Karpas-422 (cell line): ENCODE results near the gene FAM9C. TPM values are rescaled to one million over a fixed set of nuclear protein-coding genes. Genes with fewer than 3 reads are reported as not detected.

Experiments used
- DNase-seq: peaks from one replicate; pipeline ENCODE4 v3.0.0-alpha.2; 2015
- H2AFZ ChIP-seq: fragments of 200-600 bp; sonication (generic); 2 replicates; pipeline ENCODE4 v1.6.1; 2014; ENCODE audit warnings: antibody characterized with exemption, low read length, mixed read lengths
- H3K27ac ChIP-seq: fragments of 200-600 bp; sonication (generic); 2 replicates; pipeline ENCODE4 v1.5.1; 2014; ENCODE audit warnings: mild to moderate bottlenecking, low read length, moderate library complexity
- H3K27me3 ChIP-seq: fragments of 200-600 bp; sonication (generic); 2 replicates; pipeline ENCODE4 v1.6.1; 2014; ENCODE audit warnings: low read length, mixed read lengths
- H3K36me3 ChIP-seq: fragments of 200-600 bp; sonication (generic); 2 replicates; pipeline ENCODE4 v1.6.1; 2014; ENCODE audit warnings: low read length, mixed read lengths; ENCODE audit not compliant: insufficient read depth
- H3K4me1 ChIP-seq: fragments of 200-600 bp; sonication (generic); 2 replicates; pipeline ENCODE4 v1.6.1; 2014; ENCODE audit warnings: mild to moderate bottlenecking, low read length, mixed read lengths
- H3K4me2 ChIP-seq: fragments of 200-600 bp; sonication (generic); 2 replicates; pipeline ENCODE4 v1.6.1; 2014; ENCODE audit warnings: low read length, low read depth, mild to moderate bottlenecking; ENCODE audit not compliant: poor library complexity, severe bottlenecking
- H3K4me3 ChIP-seq: fragments of 200-600 bp; sonication (generic); 2 replicates; pipeline ENCODE4 v1.5.1; 2014; ENCODE audit warnings: mild to moderate bottlenecking, antibody characterized with exemption, low read length, mixed read lengths
- H3K79me2 ChIP-seq: fragments of 200-600 bp; sonication (generic); 2 replicates; pipeline ENCODE4 v1.6.1; 2014; ENCODE audit warnings: mild to moderate bottlenecking, low read length, mixed read lengths
- H3K9ac ChIP-seq: fragments of 200-600 bp; sonication (generic); 2 replicates; pipeline ENCODE4 v1.6.0; 2014; ENCODE audit warnings: low read length
- H3K9me2 ChIP-seq: fragments of 200-600 bp; sonication (generic), shearing (Covaris generic); replicated peaks from 2 replicates; pipeline ENCODE4 v1.6.0; 2014; ENCODE audit warnings: mild to moderate bottlenecking, low read length, moderate library complexity; ENCODE audit not compliant: insufficient read depth
- H3K9me3 ChIP-seq: fragments of 300-700, 200-600 bp; sonication (generic); 2 replicates; pipeline ENCODE4 v1.6.1; 2014; ENCODE audit warnings: low read length, mixed read lengths
- H4K20me1 ChIP-seq: fragments of 200-600 bp; sonication (generic); 2 replicates; pipeline ENCODE4 v1.6.1; 2014; ENCODE audit warnings: mild to moderate bottlenecking, antibody characterized with exemption, low read length, low read depth; ENCODE audit not compliant: insufficient read depth
- total RNA-seq: library from RNA; depleted of rRNA; stranded (reverse); fragments of >200 nt; shearing (Covaris generic); gene quantifications from 2 replicates; pipeline ENCODE4 v1.2.3, GENCODE V29; 2014; ENCODE audit warnings: low replicate concordance

FAM9C gene
- total RNA-seq, 1 experiment from 2014 or later, result not detected

- Histone ChIP-seq H3K9me3 (no peaks in the 10 kb centered on the region), H3K4me3 (no peak overlapping the region), H3K79me2 (no peaks in the 10 kb centered on the region), H3K27ac (no peak overlapping the region), H3K4me2 (no peak overlapping the region), H3K27me3 (no peaks in the 10 kb centered on the region), H3K36me3 (no peaks in the 10 kb centered on the region), H3K9ac (no peak overlapping the region), H4K20me1 (no peaks in the 10 kb centered on the region), H3K9me2 (no peaks in the 10 kb centered on the region), H2AFZ (no peak overlapping the region), H3K4me1 (peaks cover 22% of the 10 kb centered on the region)
- DNase-seq, result no peak
Measured at GRCh38 chrX:13080128-13080795, 35.8 kb upstream of the FAM9C start.

GRCh38 chrX:13078739-13079444, 34.5 kb upstream of the FAM9C start:
- no peak overlapping the region for H3K27ac ChIP-seq

GRCh38 chrX:13077168-13077567, 32.7 kb upstream of the FAM9C start:
- H3K79me2 ChIP-seq, result no peaks in the 10 kb centered on the region
- no peak overlapping the region for H3K4me3 ChIP-seq
- no peaks in the 10 kb centered on the region for H3K36me3 ChIP-seq
- no peaks in the 10 kb centered on the region for H3K9me2 ChIP-seq
- H2AFZ ChIP-seq, result 0 out of 2 replicates have a peak overlapping the region, but pooled peaks have one; percentile 11
- DNase-seq, result no peak
- H3K4me1 ChIP-seq, result peaks cover 29% of the 10 kb centered on the region
- no peaks in the 10 kb centered on the region for H3K9me3 ChIP-seq
- H4K20me1 ChIP-seq, result no peaks in the 10 kb centered on the region
- no peak overlapping the region for H3K4me2 ChIP-seq
- no peak overlapping the region for H3K27ac ChIP-seq
- no peaks in the 10 kb centered on the region for H3K27me3 ChIP-seq
- H3K9ac ChIP-seq, result no peak overlapping the region

More at GRCh38 chrX:13078739-13079444, 34.5 kb upstream of the FAM9C start:
- no peaks in the 10 kb centered on the region for H3K36me3 ChIP-seq
- 0 out of 2 replicates have a peak overlapping the region, but pooled peaks have one; percentile 11 for H2AFZ ChIP-seq
- H3K9me3 ChIP-seq, result no peaks in the 10 kb centered on the region
- no peaks in the 10 kb centered on the region for H4K20me1 ChIP-seq
- H3K9me2 ChIP-seq, result no peaks in the 10 kb centered on the region
- no peak overlapping the region for H3K4me2 ChIP-seq
- no peak overlapping the region for H3K9ac ChIP-seq
- no peak overlapping the region for H3K4me3 ChIP-seq
- no peak for DNase-seq
- no peaks in the 10 kb centered on the region for H3K27me3 ChIP-seq
- H3K4me1 ChIP-seq, result peaks cover 31% of the 10 kb centered on the region
- H3K79me2 ChIP-seq, result no peaks in the 10 kb centered on the region

GRCh38 chrX:13076176-13076961, 31.9 kb upstream of the FAM9C start:
- no peaks in the 10 kb centered on the region for H3K79me2 ChIP-seq
- no peak for DNase-seq
- H3K27me3 ChIP-seq, result no peaks in the 10 kb centered on the region
- H3K36me3 ChIP-seq, result no peaks in the 10 kb centered on the region
- no peak overlapping the region for H3K9ac ChIP-seq
- no peak overlapping the region for H3K27ac ChIP-seq
- H3K9me2 ChIP-seq, result no peaks in the 10 kb centered on the region
- no peaks in the 10 kb centered on the region for H3K9me3 ChIP-seq
- peaks cover 21% of the 10 kb centered on the region for H3K4me1 ChIP-seq
- H3K4me3 ChIP-seq, result no peak overlapping the region
- no peaks in the 10 kb centered on the region for H4K20me1 ChIP-seq
- H2AFZ ChIP-seq, result no peak overlapping the region
- no peak overlapping the region for H3K4me2 ChIP-seq

GRCh38 chrX:13074297-13075262, 30.2 kb upstream of the FAM9C start:
- Histone ChIP-seq H4K20me1 (no peaks in the 10 kb centered on the region), H3K27me3 (no peaks in the 10 kb centered on the region), H2AFZ (no peak overlapping the region), H3K27ac (no peak overlapping the region), H3K79me2 (no peaks in the 10 kb centered on the region), H3K4me2 (no peak overlapping the region), H3K9me2 (no peaks in the 10 kb centered on the region), H3K4me3 (no peak overlapping the region), H3K4me1 (peaks cover 12% of the 10 kb centered on the region), H3K9ac (no peak overlapping the region), H3K9me3 (no peaks in the 10 kb centered on the region), H3K36me3 (no peaks in the 10 kb centered on the region)
- DNase-seq, result peak; percentile 49

- Histone ChIP-seq H3K27me3 (no peaks in the 10 kb centered on the region), H3K9me3 (no peaks in the 10 kb centered on the region), H3K9ac (no peak overlapping the region), H4K20me1 (no peaks in the 10 kb centered on the region), H3K27ac (no peak overlapping the region), H3K4me2 (no peak overlapping the region), H3K9me2 (no peaks in the 10 kb centered on the region), H2AFZ (no peak overlapping the region), H3K4me1 (peaks cover 8% of the 10 kb centered on the region), H3K36me3 (no peaks in the 10 kb centered on the region), H3K79me2 (no peaks in the 10 kb centered on the region), H3K4me3 (no peak overlapping the region)
- DNase-seq, result no peak
Measured at GRCh38 chrX:13069771-13070416, 25.5 kb upstream of the FAM9C start.

- Histone ChIP-seq H3K27ac (no peak overlapping the region), H3K4me3 (no peak overlapping the region), H3K4me1 (no peaks in the 10 kb centered on the region), H3K36me3 (no peaks in the 10 kb centered on the region), H3K9ac (no peak overlapping the region), H3K79me2 (no peaks in the 10 kb centered on the region), H3K9me3 (no peaks in the 10 kb centered on the region), H2AFZ (no peak overlapping the region), H3K9me2 (no peaks in the 10 kb centered on the region), H3K27me3 (no peaks in the 10 kb centered on the region), H4K20me1 (no peaks in the 10 kb centered on the region), H3K4me2 (no peak overlapping the region)
- no peak for DNase-seq
Measured at GRCh38 chrX:13068651-13069050, 24.2 kb upstream of the FAM9C start.
